GM19023 (cell line): ENCODE results near the gene DCHS1.

ENCODE experiments used
- ATAC-seq: cut with Tn5 transposase; IDR thresholded peaks from one replicate; pipeline ENCODE4 v1.9.1; 2021; ENCODE audit warnings: mild to moderate bottlenecking, moderate library complexity; ENCODE audit not compliant: unreplicated experiment

DCHS1 gene

DNA sequence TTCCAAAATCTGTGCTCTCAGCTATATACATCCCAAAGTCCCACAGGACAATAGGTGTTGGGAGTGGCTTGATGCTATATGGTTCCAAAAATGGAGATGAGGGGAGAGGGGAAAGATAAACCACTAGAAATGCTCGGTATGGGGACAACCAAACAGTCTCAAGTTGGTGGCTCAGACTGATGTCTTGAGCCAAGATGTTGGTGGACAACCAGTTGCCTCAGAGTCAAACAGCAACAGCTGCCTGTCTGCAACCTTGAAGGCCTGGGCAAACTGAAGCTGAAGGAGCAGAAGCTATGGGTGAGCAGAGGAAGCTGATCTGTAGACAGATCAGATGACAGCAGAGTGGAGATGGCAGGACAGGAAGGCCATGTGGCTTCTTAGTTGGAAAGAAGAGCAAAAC, 56.2 kb downstream of the DCHS1 start:
- ATAC-seq, result no peak

GRCh38 chr11:6598555-6598954, 57.1 kb downstream of the DCHS1 start:
- ATAC-seq, result no peak

DNA sequence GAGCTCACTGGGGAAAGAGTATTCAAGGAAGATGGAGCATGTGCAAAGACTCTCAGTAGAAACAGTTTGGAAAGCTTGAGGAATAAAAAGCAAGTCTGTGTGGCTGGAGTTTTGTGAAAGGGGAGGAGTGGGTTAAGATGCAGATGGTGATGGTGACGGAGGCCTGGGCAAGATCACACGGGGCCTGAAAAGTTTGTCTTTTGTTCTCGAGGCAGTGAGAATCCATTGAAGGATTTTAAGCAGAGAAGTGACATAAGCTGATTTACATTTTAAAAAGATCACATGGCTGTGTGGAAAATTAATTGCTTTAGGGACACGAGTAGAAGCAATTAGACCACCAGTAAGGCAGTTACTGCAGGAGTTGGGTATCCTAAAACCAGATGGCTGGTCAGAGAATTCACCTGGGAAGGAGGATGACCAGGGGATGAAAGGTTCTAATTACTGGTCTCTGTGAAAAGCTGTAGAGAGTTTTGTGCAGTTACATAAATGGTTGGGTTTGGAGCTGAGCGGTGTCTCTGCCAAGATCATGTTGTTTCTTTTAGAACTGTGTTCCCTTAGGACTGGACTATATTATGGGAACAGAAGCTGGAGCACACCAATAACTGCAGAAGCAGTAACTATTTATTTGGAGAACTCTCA, 59.3 kb downstream of the DCHS1 start:
- no peak for ATAC-seq

DNA sequence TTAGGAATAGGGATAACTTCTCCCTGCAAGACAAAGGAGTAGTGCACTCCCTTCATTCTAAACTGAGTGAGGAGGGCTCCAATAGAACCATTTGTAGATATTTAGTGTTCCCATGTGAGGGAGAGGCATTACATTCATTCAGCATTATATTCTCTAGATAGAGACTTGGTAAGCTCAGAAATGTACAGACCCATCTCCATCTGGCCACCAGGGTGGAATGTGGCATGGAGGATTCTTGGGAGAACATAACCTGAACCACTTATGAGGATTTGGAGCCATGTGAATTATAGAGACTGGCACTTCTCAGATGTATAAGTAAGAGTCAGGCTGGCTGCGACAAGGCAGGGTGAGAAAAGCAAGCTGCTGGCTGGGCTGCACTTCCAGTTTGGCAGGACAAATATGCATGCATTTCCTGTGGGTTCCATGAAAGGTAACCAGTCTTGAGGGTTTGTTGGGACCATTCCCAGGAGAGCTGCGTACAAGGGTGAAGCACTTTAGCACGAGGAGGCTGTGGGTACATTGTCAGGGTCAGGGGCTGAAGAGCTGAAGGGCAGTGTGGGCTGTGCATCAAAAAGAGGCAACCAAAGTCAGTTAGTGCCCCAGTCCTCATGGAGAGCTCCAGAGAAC, 61.4 kb downstream of the DCHS1 start:
- ATAC-seq, result no peak

GRCh38 chr11:6588018-6588417, 67.6 kb downstream of the DCHS1 start:
- ATAC-seq, result no peak

DNA sequence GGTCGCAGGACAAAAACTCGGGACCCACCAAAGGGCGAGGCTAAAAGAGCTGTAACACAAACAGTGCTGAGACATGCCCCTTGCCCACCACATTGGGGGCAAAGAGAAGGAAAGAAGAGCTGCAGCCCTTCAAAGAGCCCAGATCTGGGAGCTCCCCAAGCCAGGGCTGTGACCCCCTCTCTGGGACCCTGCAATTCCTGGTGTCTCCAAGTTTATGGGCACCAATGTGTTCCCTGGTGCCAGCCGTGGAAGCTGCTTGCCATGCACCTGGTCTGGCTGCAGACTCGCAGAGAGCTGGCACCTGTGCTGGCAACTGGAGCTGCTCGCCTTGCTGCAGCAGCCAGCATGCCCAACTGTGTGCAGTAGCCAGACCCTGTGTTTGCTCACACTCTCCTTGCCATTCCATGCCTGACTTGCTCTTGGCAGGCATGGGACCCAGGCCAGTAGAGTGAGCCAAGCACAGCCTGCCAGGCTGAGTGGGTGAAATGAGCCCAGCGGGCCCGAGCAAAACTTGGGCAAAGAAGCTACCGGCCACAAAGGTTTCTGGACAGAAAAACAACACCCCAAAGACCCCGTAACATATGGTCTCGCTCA, 68.2 kb downstream of the DCHS1 start:
- no peak for ATAC-seq

DNA sequence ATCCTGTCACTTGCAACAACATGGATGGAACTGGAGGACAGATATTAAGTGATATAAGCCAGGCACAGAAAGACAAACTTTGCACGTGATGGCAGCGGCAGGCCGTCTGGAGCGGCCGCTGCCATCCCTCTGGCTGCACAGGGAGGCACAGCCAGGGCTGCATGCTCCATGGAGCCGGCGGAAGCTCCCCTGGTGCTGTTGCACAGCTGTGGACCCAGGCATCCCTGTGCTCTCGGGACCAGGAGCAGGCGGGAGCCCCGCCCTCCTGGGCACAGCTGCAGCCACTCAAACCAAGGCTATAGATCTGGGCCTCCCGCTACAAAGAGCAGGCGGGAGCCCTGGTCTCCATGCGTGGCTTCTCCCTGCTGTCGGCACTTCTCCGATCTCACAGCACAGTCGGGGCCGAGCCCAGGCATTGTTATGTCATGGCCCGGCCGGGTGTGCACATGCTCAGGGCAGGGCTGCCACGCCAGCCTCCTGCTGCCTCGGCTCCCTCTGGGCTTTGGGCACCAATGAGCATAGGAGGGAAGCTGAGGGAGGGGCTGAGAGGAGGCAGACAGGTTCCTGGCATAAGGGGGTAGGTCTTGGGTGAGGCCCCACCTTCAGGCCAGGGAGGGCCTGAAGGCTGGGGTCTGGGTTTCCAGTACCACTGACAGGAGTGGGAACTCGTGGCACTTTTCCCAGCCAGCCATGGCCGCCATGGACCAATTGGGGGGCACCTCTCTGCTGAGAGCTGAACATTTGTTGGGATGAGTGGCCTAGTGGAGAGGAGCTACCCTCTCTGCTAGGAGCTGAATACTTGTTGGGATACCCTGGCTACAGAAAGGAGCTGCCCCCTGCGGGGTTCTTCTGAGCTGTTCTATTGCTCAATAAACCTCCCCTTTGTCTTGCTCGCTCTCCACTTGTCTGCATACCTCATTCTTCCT, 68.9 kb downstream of the DCHS1 start:
- no peak for ATAC-seq

DNA sequence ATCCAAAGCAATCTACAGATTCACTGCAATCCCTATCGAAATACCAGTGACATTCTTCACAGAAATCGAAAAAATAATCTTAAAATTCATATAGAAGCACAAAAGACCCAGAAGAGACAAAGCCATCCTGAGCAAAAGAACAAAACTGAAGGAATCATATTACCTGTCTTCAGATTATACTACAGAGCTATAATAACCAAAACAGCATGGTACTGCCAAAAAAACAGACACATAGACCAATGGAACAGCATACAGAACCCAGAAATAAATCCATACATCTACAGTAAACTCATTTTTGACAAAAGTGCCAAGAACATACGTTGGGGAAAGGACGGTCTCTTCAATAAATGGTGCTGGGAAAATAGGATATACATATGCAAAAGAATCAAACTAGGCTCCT, 71.1 kb downstream of the DCHS1 start:
- no peak for ATAC-seq

DNA sequence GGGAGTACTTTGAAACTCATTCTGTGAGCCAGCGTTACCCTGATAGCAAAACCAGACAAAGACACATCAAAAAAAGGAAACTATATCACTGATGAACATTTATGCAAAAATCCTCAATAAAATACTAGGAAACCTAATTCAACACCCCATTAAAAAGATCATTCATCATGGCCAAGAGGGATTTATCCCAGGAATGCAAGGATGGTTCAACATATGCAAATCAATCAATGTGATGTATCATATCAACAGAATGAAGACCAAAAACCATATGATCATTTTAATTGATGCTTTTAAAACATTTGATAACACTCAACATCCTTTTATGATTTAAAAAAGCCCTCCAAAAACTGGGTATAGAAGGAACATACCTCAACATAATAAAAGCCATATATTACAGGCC, 72.0 kb downstream of the DCHS1 start:
- ATAC-seq, result no peak

GRCh38 chr11:6579681-6580080, 75.9 kb downstream of the DCHS1 start:
- no peak for ATAC-seq

DNA sequence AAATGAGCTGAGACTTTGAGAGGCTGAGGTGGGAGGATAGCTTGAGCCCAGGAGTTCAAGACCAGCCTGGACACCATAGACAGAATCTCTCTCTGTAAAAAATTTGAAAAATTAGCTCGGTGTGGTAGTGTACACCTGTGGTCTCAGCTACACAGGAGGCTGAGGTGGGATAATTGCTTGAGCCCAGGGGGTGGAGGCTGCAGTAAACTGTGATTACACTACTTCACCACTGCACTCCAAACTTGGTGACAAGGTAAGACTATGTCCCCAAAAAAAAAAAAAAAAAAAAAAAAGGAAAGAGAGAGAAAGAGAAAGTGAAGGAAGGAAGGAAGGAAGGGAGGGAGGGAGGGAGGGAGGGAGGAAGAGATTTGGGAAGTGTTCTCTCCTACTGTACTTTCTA, 77.5 kb downstream of the DCHS1 start:
- no peak for ATAC-seq

DNA sequence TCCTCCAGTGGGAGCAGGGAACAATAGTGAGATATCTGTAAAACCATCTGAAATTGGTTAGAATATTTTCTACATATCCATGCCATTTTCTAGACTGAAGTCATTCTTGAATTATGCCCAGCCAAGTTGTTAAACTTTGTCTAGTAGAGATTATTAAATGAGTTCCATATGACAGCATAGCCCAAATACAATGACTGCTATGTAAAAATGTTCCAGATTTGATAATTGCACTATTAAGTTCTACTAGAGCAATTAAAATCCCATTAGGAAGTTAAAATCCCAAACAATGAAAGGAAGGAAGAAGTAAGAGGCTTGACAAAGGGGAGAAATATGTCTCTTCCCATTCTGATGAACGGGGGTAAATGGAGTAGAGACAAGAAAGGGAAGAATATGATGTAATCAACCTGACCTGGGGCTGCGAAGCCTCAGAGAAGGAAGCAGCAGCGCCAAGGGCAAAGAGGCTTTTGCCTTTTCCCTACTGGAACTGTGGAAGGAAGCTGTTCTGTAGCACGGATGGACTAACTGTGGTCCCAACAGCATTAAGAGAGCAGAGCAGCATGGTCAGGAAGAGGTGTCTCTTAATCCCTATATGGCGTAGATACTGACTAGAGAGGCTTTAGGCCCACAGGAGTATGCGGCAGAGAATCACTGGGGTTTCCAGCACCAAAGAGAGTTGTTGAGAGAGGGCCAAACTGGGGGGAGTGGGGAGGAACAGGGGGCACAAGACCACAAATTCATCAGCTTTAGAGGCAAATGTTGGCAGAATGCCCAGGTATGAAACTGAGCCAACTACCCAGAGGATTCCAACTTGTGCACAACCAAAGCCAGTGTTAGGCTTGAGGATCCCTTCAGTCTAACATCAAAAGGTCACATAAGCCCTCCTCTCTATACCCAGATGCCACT, 78.9 kb downstream of the DCHS1 start:
- ATAC-seq, result no peak

GRCh38 chr11:6574816-6575715, 80.5 kb downstream of the DCHS1 start:
- no peak for ATAC-seq

DNA sequence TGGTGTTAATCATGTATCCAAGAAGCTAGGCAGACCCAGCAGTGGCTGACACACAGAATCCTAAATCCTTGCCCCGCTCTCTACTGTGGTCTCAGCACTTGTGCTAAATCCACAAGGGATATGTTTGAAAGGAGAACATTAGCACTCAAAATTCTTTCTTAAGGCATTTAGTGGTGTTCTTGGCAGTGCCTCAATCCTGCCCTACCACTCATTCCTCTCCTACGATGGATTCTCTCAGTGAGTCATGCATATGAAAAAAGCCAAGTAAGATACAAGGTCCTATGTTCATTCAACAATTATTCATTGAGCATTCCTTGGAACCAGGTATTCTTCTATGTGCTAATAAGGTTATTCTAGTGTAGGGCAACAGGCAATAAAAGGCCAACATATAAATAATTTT, 83.4 kb downstream of the DCHS1 start:
- ATAC-seq, result no peak

- no peak for ATAC-seq
Observed at GRCh38 chr11:6571434-6572008, 84.1 kb downstream of the DCHS1 start.
